Ovary (tissue), 9 donors: Measurements from ENCODE around the gene TMEM131. TPM values are rescaled to one million over a fixed set of nuclear protein-coding genes. Genes with fewer than 3 reads are reported as not detected.

Experiments used
- DNase-seq, 5 donors: peaks; one replicate each; pipeline ENCODE4 v3.0.0-alpha.2; 2019 to 2020
- H3K27ac ChIP-seq, 2 donors: fragments of 200-600 bp; one replicate each; pipeline versions ENCODE4 v1.5.1 to v1.8.0; 2019 to 2022
- H3K27me3 ChIP-seq: fragments of 200-600 bp; one replicate; pipeline ENCODE4 v1.8.0; 2022
- H3K36me3 ChIP-seq: fragments of 200-600 bp; sonication (generic); one replicate; pipeline ENCODE4 v1.5.1; 2019
- H3K4me1 ChIP-seq: one replicate; pipeline ENCODE4 v1.8.1; 2013; ENCODE audit warnings: mild to moderate bottlenecking, moderate library complexity; ENCODE audit not compliant: insufficient read depth
- H3K4me3 ChIP-seq: fragments of 200-600 bp; sonication (generic); one replicate; pipeline ENCODE4 v1.5.1; 2017
- H3K9me3 ChIP-seq, 2 donors: fragments of 200-600 bp in 1 of 2; sonication (generic) in 1 of 2; one replicate each; pipeline versions ENCODE4 v1.5.1 to v1.8.1; 2013 to 2019; ENCODE audit warnings: mild to moderate bottlenecking in 1 of 2, moderate library complexity in 1 of 2
- EP300 ChIP-seq: sonication (generic); formaldehyde crosslinking; IDR thresholded peaks from one replicate; pipeline ENCODE4 v1.6.1; 2017; ENCODE audit warnings: antibody characterized with exemption
- POLR2A ChIP-seq: fragments of 450-650 bp; IDR thresholded peaks from one replicate; pipeline ENCODE4 v1.6.1; 2017; ENCODE audit warnings: antibody characterized with exemption, mild to moderate bottlenecking, moderate library complexity
- WGBS, 3 donors: extraction: QIAGEN DNeasy Blood & Tissue Kit in 1 of 3; methylation state at CpG; one replicate each; pipeline versions ENCODE4 v1.1.5 to v1.1.7; 2013 to 2017; 5-methylcytosine and 5-hydroxymethylcytosine counted together
- intact Hi-C, 4 donors: fragments of 100-400 bp; cut with DNase I; formaldehyde crosslinking; loops; one replicate each; pipeline versions ENCODE4 v1.11.0 to v1.15.1; 2022 to 2023
- polyA plus RNA-seq, 2 donors: library from polyadenylated mRNA; stranded (reverse); fragments of 200-250 nt in 1 of 2; fragments of 350-450 nt in 1 of 2; fragmentation: Illumina TruSeq in 1 of 2; extraction: RNeasy Lipid Tissue Mini Kit (QIAGEN cat#74804) in 1 of 2; gene quantifications; one replicate each; pipeline ENCODE4 v1.2.3, GENCODE V29; 2013 to 2014
- total RNA-seq, 7 donors: library from RNA; depleted of rRNA in 2 of 7; stranded (reverse); fragments of >200 nt in 2 of 7; fragmentation: NEBNext Ultra II Directional in 3 of 7; extraction: Animal tissue kit (Norgen Biotek cat#: 25700) in 3 of 7; gene quantifications; one replicate each; pipeline versions ENCODE4 v1.1.0 to v1.2.4, GENCODE V29; 2016 to 2023
- TF ChIP-seq, protein P1 (sequence below), 3 donors: fragments of 450-650 bp in 2 of 3; fragments of 200-600 bp in 1 of 3; IDR thresholded peaks; one replicate each; pipeline versions ENCODE4 v1.5.1 to v1.8.0; 2016 to 2022; ENCODE audit warnings: antibody characterized with exemption in 3 of 3, mild to moderate bottlenecking in 1 of 3
- donor health status: DM: no; HTN: no; CAD: no; lungs with moderate emphysema.
- donor health status: DM: no; HTN: no; CAD: no.
- donor health status: Bipolar disorder and iron deficiency.
- donor health status: DM: yes; HTN: yes; CAD: no.
- donor health status: DM: no; HTN: no; CAD: no.
- donor health status: DM: yes; HTN: yes; CAD: no.

TMEM131 gene
- total and polyA plus RNA-seq, 9 donors = 16.1 to 44.0 (median 38.4) TPM

DNA sequence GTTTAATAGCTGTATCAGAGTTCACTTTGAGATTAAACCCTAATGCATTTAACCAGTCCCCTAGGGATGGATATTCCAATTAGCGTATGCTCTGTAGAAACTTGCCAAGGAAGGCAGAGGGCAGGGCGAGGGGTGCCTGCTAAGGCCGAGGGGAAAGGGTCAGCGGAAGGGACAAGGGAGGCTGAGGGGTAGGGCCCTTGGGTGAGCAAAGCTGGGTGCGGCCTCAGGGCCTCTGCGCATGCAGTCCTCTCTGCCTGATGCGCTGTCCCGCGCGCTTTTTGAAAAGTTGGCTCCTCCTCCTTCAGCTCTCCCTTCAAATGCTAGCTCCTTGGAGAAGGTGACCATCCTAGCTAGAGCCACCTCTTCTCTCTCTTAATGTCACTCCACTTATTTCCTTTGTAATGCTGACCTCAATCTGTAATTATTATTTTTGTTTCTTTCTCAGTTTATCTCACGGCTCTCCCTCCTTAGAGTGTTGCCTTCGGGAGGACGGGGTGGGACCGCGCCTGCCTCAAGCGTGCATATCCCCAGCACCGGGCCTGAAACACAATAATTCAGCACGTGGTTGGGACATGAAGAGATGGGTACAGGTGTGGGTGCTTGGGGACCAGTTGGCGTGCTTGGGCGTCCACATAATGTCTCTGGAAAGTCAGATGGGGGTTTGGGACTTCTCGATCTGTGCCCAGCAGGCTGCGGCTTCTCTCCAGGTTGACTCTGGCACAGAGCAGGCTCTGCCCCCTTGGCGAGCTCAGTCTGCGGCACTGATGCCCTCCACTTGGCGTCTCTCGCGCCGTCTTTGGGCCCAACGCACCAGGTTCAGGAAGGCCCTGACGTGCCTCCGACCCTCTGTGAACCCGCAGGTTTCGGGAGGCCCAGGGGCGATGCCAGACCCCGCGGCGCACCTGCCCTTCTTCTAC lies 272.3 kb downstream of the TMEM131 start:
- Histone ChIP-seq H3K9me3 (no peaks in the 10 kb centered on the region), H3K4me1 (no peaks in the 10 kb centered on the region), H3K27me3 (no peaks in the 10 kb centered on the region), H3K36me3 (no peaks in the 10 kb centered on the region), H3K4me3 (no peak overlapping the region), H3K27ac (no peak overlapping the region)
- no peak for DNase-seq
- intact Hi-C loops = no loop called here
- no peak for TF ChIP-seq EP300
- no peak for TF ChIP-seq POLR2A
- TF ChIP-seq, protein P1, sequence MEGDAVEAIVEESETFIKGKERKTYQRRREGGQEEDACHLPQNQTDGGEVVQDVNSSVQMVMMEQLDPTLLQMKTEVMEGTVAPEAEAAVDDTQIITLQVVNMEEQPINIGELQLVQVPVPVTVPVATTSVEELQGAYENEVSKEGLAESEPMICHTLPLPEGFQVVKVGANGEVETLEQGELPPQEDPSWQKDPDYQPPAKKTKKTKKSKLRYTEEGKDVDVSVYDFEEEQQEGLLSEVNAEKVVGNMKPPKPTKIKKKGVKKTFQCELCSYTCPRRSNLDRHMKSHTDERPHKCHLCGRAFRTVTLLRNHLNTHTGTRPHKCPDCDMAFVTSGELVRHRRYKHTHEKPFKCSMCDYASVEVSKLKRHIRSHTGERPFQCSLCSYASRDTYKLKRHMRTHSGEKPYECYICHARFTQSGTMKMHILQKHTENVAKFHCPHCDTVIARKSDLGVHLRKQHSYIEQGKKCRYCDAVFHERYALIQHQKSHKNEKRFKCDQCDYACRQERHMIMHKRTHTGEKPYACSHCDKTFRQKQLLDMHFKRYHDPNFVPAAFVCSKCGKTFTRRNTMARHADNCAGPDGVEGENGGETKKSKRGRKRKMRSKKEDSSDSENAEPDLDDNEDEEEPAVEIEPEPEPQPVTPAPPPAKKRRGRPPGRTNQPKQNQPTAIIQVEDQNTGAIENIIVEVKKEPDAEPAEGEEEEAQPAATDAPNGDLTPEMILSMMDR (IDR thresholded peaks at IDR 0.05) = no peak
- WGBS, 3 donors = 74 to 85% (median 79%) methylated on average over 37 of the region's 37 CpGs

GRCh38 chr2:97722227-97722626 lies 273.5 kb downstream of the TMEM131 start:
- intact Hi-C loops = no loop called here
- DNase-seq = no peak
- Histone ChIP-seq H3K27me3 (no peaks in the 10 kb centered on the region), H3K27ac (no peak overlapping the region), H3K36me3 (no peaks in the 10 kb centered on the region), H3K4me3 (no peak overlapping the region), H3K9me3 (no peaks in the 10 kb centered on the region), H3K4me1 (no peaks in the 10 kb centered on the region)
- TF ChIP-seq, protein P1 (IDR thresholded peaks at IDR 0.05) = no peak
- TF ChIP-seq POLR2A (no peak), EP300 (no peak)
- 72 to 80% (median 77%) methylated on average over 6 of the region's 6 CpGs for WGBS, 3 donors

GRCh38 chr2:97720746-97721145 lies 275.0 kb downstream of the TMEM131 start:
- intact Hi-C loops = loop anchor here in 1 of 4 donors (1.0 kb wide), 1 partner anchor 37 kb away; no protein-coding TSS in a partner anchor
- no peaks in the 10 kb centered on the region for H3K36me3 ChIP-seq
- 73 to 81% (median 76%) methylated on average over 2 of the region's 2 CpGs for WGBS, 3 donors

DNA sequence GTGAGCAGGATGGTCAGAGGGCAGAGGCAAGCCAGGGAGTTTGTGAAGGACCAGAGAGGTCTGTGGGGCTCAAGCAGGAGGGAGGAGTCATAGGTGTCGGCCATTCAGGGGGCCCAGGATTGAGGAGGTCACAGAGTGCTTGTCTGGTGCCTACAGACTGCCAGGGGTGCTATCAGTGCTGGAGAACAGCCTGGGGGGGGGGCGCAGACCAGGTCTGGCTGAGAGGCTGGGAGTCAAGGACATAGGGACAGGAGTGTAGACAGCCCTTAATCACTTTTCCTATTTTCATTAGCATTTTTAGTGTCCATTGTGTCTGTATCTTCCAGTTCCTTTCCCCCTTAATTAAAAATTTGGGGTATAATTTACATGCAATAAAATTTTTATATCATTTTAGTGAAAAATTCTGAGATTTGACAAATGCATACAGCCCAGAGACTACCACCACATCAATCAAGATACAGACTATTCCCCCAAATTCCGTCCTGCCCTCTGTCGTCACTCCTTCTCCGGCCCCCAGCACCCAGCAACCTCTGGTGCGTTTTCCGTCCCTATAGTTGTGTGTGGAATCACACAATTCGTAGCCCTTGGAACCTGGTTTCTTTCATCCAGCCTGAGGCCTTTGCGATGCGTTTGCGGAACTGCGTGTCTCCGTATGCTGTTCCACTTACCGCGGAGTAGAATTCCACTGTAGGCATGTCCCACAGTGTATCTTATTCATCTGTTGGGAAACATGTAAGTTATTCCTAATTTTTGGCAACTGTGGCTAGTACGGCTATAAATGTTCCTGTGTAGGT lies 276.2 kb downstream of the TMEM131 start:
- WGBS, 3 donors = 92 to 95% (median 94%) methylated on average over 16 of the region's 16 CpGs
- Histone ChIP-seq H3K9me3 (no peaks in the 10 kb centered on the region), H3K27me3 (no peaks in the 10 kb centered on the region), H3K27ac (no peak overlapping the region), H3K4me1 (no peaks in the 10 kb centered on the region), H3K36me3 (no peaks in the 10 kb centered on the region), H3K4me3 (no peak overlapping the region)
- intact Hi-C loops = no loop called here
- no peak for DNase-seq
- TF ChIP-seq POLR2A = no peak
- TF ChIP-seq, protein P1 (IDR thresholded peaks at IDR 0.05) = no peak
- no peak for TF ChIP-seq EP300

More at GRCh38 chr2:97720746-97721145, 275.0 kb downstream of the TMEM131 start:
- Histone ChIP-seq H3K4me3 (no peak overlapping the region), H3K27me3 (no peaks in the 10 kb centered on the region), H3K27ac (no peak overlapping the region), H3K4me1 (no peaks in the 10 kb centered on the region), H3K9me3 (no peaks in the 10 kb centered on the region)
- no peak for TF ChIP-seq POLR2A
- TF ChIP-seq, protein P1 (IDR thresholded peaks at IDR 0.05) = no peak
- DNase-seq = no peak
